ENCODE measurements around the gene PPP4C. TPM values are rescaled to one million over a fixed set of nuclear protein-coding genes. Genes with fewer than 3 reads are reported as not detected.
A peak's percentile ranks its signal among the peaks of the same experiment; 100 is the strongest.

PPP4C gene
- total RNA-seq, 3 donors from 2014 or later: 47.7 to 55.1 (median 51.7) TPM

- intact Hi-C loops (cut with DNase I; ENCODE audit: low total_unique reads): no loop called here
- TF ChIP-seq CTCF (IDR thresholded peaks at IDR 0.05) (no peak), POLR2A (IDR thresholded peaks at IDR 0.05) (no peak), POLR2AphosphoS5 (IDR thresholded peaks at IDR 0.05) (no peak)
- Histone ChIP-seq H3K9me3 (no peaks in the 10 kb centered on the region), H3K27me3 (no peaks in the 10 kb centered on the region), H3K27ac (peak overlapping the region; percentile 93 to 98), H3K4me1 (peaks cover 13 to 17% of the 10 kb centered on the region in 2 donors), H3K4me3 (peak overlapping the region; percentile 87 to 97 (median 95)), H3K36me3 (peaks cover 13% of the 10 kb centered on the region)
- DNase-seq (ENCODE audit: low spot score in 2 of 2): no peak
Observed at GRCh38 chr16:30066761-30067583, 8.8 kb upstream of the PPP4C start.

GRCh38 chr16:30067584-30067916 is 8.2 kb upstream of the PPP4C start:
- Histone ChIP-seq H3K36me3 (peaks cover 13% of the 10 kb centered on the region), H3K27me3 (no peaks in the 10 kb centered on the region), H3K4me1 (peaks cover 13 to 17% of the 10 kb centered on the region in 2 donors), H3K4me3 (peak overlapping the region in 2 of 3 donors; percentile 87 to 97), H3K27ac (peak overlapping the region; percentile 93 to 98), H3K9me3 (no peaks in the 10 kb centered on the region)
- no peak for DNase-seq (ENCODE audit: low spot score in 2 of 2)
- intact Hi-C loops (cut with DNase I; ENCODE audit: low total_unique reads): no loop called here
- TF ChIP-seq CTCF (IDR thresholded peaks at IDR 0.05): no peak
- TF ChIP-seq POLR2AphosphoS5 (IDR thresholded peaks at IDR 0.05): no peak
- no peak for TF ChIP-seq POLR2A (IDR thresholded peaks at IDR 0.05)

- H3K27me3 ChIP-seq: no peaks in the 10 kb centered on the region
- peaks cover 13% of the 10 kb centered on the region for H3K36me3 ChIP-seq
- no peak overlapping the region for H3K4me3 ChIP-seq
- H3K27ac ChIP-seq: peak overlapping the region; percentile 54 to 77
- DNase-seq (ENCODE audit: low spot score in 2 of 2): no peak
- peaks cover 11 to 15% of the 10 kb centered on the region in 2 donors for H3K4me1 ChIP-seq
- no peak for TF ChIP-seq POLR2A (IDR thresholded peaks at IDR 0.05)
- no peak for TF ChIP-seq CTCF (IDR thresholded peaks at IDR 0.05)
- no peak for TF ChIP-seq POLR2AphosphoS5 (IDR thresholded peaks at IDR 0.05)
- intact Hi-C loops (cut with DNase I; ENCODE audit: low total_unique reads): no loop called here
- no peaks in the 10 kb centered on the region for H3K9me3 ChIP-seq
Observed at GRCh38 chr16:30068333-30068732, 7.5 kb upstream of the PPP4C start.

- Histone ChIP-seq H3K27ac (peak overlapping the region; percentile 54 to 77), H3K36me3 (peaks cover 13% of the 10 kb centered on the region), H3K27me3 (no peaks in the 10 kb centered on the region), H3K9me3 (no peaks in the 10 kb centered on the region), H3K4me3 (peak overlapping the region in 1 of 3 donors; percentile 12), H3K4me1 (peaks cover 5 to 9% of the 10 kb centered on the region in 2 donors)
- TF ChIP-seq CTCF (IDR thresholded peaks at IDR 0.05) (peak in 2 of 3 donors; percentile 31 to 54), POLR2AphosphoS5 (IDR thresholded peaks at IDR 0.05) (no peak), POLR2A (IDR thresholded peaks at IDR 0.05) (no peak)
- intact Hi-C loops (cut with DNase I; ENCODE audit: low total_unique reads): no loop called here
- DNase-seq (ENCODE audit: low spot score in 2 of 2): no peak
Observed at GRCh38 chr16:30068750-30069610, 6.8 kb upstream of the PPP4C start.
